H9 (cell line): ENCODE data around the gene GRK3. TPM values are rescaled to one million over a fixed set of nuclear protein-coding genes. Genes with fewer than 3 reads are reported as not detected.

Experiments
- DNase-seq: peaks from one replicate; pipeline ENCODE4 v3.0.0-alpha.2; 2017
- H2AFZ ChIP-seq: one replicate; pipeline ENCODE4 v1.6.1; 2013; ENCODE audit warnings: mild to moderate bottlenecking, low read length, control low read depth, moderate library complexity
- H2AK5ac ChIP-seq: 2 replicates; pipeline ENCODE4 v1.6.1; 2013; ENCODE audit warnings: low read length, control low read depth, mixed read lengths; ENCODE audit not compliant: insufficient read length
- H2BK120ac ChIP-seq: one replicate; pipeline ENCODE4 v1.6.1; 2013; ENCODE audit warnings: low read depth, mild to moderate bottlenecking, low read length, control low read depth, inconsistent platforms; ENCODE audit not compliant: poor library complexity, severe bottlenecking
- H2BK12ac ChIP-seq: 2 replicates; pipeline ENCODE4 v1.6.1; 2013; ENCODE audit warnings: low read length, control low read depth, mixed read lengths, low read depth; ENCODE audit not compliant: insufficient read length
- H2BK15ac ChIP-seq: 2 replicates; pipeline ENCODE4 v1.6.1; 2013; ENCODE audit warnings: low read depth, low read length, control low read depth
- H2BK20ac ChIP-seq: one replicate; pipeline ENCODE4 v1.6.1; 2013; ENCODE audit warnings: low read depth, mild to moderate bottlenecking, low read length, control low read depth, inconsistent platforms; ENCODE audit not compliant: poor library complexity, severe bottlenecking
- H2BK5ac ChIP-seq: 2 replicates; pipeline ENCODE4 v1.6.1; 2013; ENCODE audit warnings: low read length, control low read depth, mixed read lengths; ENCODE audit not compliant: insufficient read length
- H3K14ac ChIP-seq: 2 replicates; pipeline ENCODE4 v1.6.1; 2013; ENCODE audit warnings: low read length, control low read depth; ENCODE audit not compliant: insufficient read depth
- H3K18ac ChIP-seq: 2 replicates; pipeline ENCODE4 v1.6.1; 2013; ENCODE audit warnings: low read depth, mild to moderate bottlenecking, mixed read lengths, low read length, control low read depth; ENCODE audit not compliant: insufficient read length
- H3K23ac ChIP-seq: 2 replicates; pipeline ENCODE4 v1.6.1; 2013; ENCODE audit warnings: low read length, control low read depth, mixed read lengths, low read depth; ENCODE audit not compliant: insufficient read length
- H3K23me2 ChIP-seq: 2 replicates; pipeline ENCODE4 v1.6.1; 2013; ENCODE audit warnings: low read depth, mild to moderate bottlenecking, mixed read lengths, low read length, control low read depth; ENCODE audit not compliant: insufficient read length, poor library complexity, severe bottlenecking
- H3K27ac ChIP-seq: 2 replicates; pipeline ENCODE4 v1.5.1; 2013; ENCODE audit warnings: low read length, control low read depth, mixed read lengths, low read depth; ENCODE audit not compliant: insufficient read length
- H3K27me3 ChIP-seq: 2 replicates; pipeline ENCODE4 v1.6.1; 2013; ENCODE audit warnings: low read length, control low read depth, inconsistent platforms; ENCODE audit not compliant: insufficient read depth
- H3K4ac ChIP-seq: 2 replicates; pipeline ENCODE4 v1.6.1; 2013; ENCODE audit warnings: low read depth, mild to moderate bottlenecking, control low read depth, inconsistent platforms, low read length, moderate library complexity
- H3K4me1 ChIP-seq: 2 replicates; pipeline ENCODE4 v1.6.1; 2013; ENCODE audit warnings: low read length, control low read depth, inconsistent platforms; ENCODE audit not compliant: insufficient read depth
- H3K4me2 ChIP-seq: 2 replicates; pipeline ENCODE4 v1.6.1; 2013; ENCODE audit warnings: low read length, control low read depth, mixed read lengths; ENCODE audit not compliant: insufficient read length, insufficient read depth
- H3K56ac ChIP-seq: 2 replicates; pipeline ENCODE4 v1.6.1; 2013; ENCODE audit warnings: low read depth, mild to moderate bottlenecking, mixed read lengths, low read length, control low read depth; ENCODE audit not compliant: insufficient read length
- H3K79me1 ChIP-seq: 2 replicates; pipeline ENCODE4 v1.6.1; 2013; ENCODE audit warnings: low read depth, mild to moderate bottlenecking, moderate library complexity, low read length, control low read depth, inconsistent platforms; ENCODE audit not compliant: insufficient read depth, poor library complexity, severe bottlenecking
- H3K79me2 ChIP-seq: 2 replicates; pipeline ENCODE4 v1.6.1; 2013; ENCODE audit warnings: low read length, control low read depth, inconsistent platforms; ENCODE audit not compliant: insufficient read depth
- H3K9ac ChIP-seq: 2 replicates; pipeline ENCODE4 v1.6.1; 2013; ENCODE audit warnings: low read length, control low read depth, mixed read lengths; ENCODE audit not compliant: insufficient read length; ENCODE audit errors: extremely low read depth
- H3K9me3 ChIP-seq: one replicate; pipeline ENCODE4 v1.6.1; 2013; ENCODE audit warnings: low read depth, low read length, inconsistent platforms; ENCODE audit not compliant: control insufficient read depth
- H3T11ph ChIP-seq: one replicate; pipeline ENCODE4 v1.6.1; 2013; ENCODE audit warnings: mild to moderate bottlenecking, low read length, control low read depth, inconsistent platforms
- H4K20me1 ChIP-seq: one replicate; pipeline ENCODE4 v1.6.1; 2013; ENCODE audit not compliant: control insufficient read depth, insufficient read length, insufficient read depth
- H4K5ac ChIP-seq: 2 replicates; pipeline ENCODE4 v1.6.1; 2013; ENCODE audit warnings: low read depth, mild to moderate bottlenecking, mixed read lengths, low read length, control low read depth; ENCODE audit not compliant: insufficient read length
- H4K8ac ChIP-seq: replicated peaks from 2 replicates; pipeline ENCODE4 v1.6.1; 2013; ENCODE audit warnings: low read length, control low read depth, mixed read lengths, low read depth; ENCODE audit not compliant: insufficient read length
- H4K91ac ChIP-seq: 2 replicates; pipeline ENCODE4 v1.6.1; 2013; ENCODE audit warnings: low read depth, mild to moderate bottlenecking, moderate library complexity, mixed read lengths, low read length, control low read depth; ENCODE audit not compliant: insufficient read length
- H3K27ac Mint-ChIP-seq, 3 experiments: 2 replicates in 2 of 3; 3 replicates in 1 of 3; pipeline ENCODE4 v1.8.0; 2020 to 2021; ENCODE audit warnings: mixed read lengths in 3 of 3, mild to moderate bottlenecking in 1 of 3, moderate library complexity in 1 of 3
- H3K27me3 Mint-ChIP-seq: 2 replicates; pipeline ENCODE4 v1.8.0; 2021; ENCODE audit warnings: low read depth, mild to moderate bottlenecking, moderate library complexity, mixed read lengths
- H3K36me3 Mint-ChIP-seq, 3 experiments: 2 replicates in 2 of 3; 3 replicates in 1 of 3; pipeline ENCODE4 v1.8.0; 2020 to 2021; ENCODE audit warnings: low read depth in 3 of 3, mixed read lengths in 3 of 3; ENCODE audit not compliant: insufficient read depth in 1 of 3
- H3K4me1 Mint-ChIP-seq, 2 experiments: 2 replicates each; pipeline ENCODE4 v1.8.0; 2020; ENCODE audit warnings: mixed read lengths in 2 of 2
- H3K4me3 Mint-ChIP-seq, 2 experiments: 2 replicates in 1 of 2; 3 replicates in 1 of 2; pipeline ENCODE4 v1.8.0; 2020 to 2021; ENCODE audit warnings: mild to moderate bottlenecking in 2 of 2, mixed read lengths in 2 of 2, moderate library complexity in 1 of 2
- H3K9me3 Mint-ChIP-seq, 2 experiments: 2 replicates in 1 of 2; 3 replicates in 1 of 2; pipeline ENCODE4 v1.8.0; 2020; ENCODE audit warnings: mild to moderate bottlenecking in 2 of 2, mixed read lengths in 2 of 2, moderate library complexity in 1 of 2
- CTCF ChIP-seq: fragments of 200-600 bp; sonication (generic); conservative IDR thresholded peaks from 3 replicates; pipeline ENCODE4 v1.8.0; 2021; ENCODE audit warnings: antibody characterized with exemption, mild to moderate bottlenecking
- WGBS: extraction: QIAGEN DNeasy Blood & Tissue Kit; methylation state at CpG from one replicate; pipeline ENCODE4 v1.1.7; 2013; ENCODE audit warnings: missing lambda C conversion rate, low lambda C conversion rate, mixed read lengths; ENCODE audit not compliant: insufficient read length; ENCODE audit errors: extremely low coverage; 5-methylcytosine and 5-hydroxymethylcytosine counted together
- total RNA-seq: library from RNA; stranded (reverse); gene quantifications from 2 replicates; pipeline ENCODE4 v1.2.1, GENCODE V29; 2021

Gene GRK3
- total RNA-seq, 1 experiment from 2014 or later: 23.9 TPM

- no CpG with 5 or more reads among the region's 2 CpGs for WGBS
- H2BK12ac ChIP-seq: no peak overlapping the region
- H4K8ac ChIP-seq: no peak overlapping the region
- H3K56ac ChIP-seq: no peak overlapping the region
- no peak overlapping the region for H3T11ph ChIP-seq
- no peaks in the 10 kb centered on the region for H4K20me1 ChIP-seq
- no peaks in the 10 kb centered on the region for H3K27me3 Mint-ChIP-seq
- no peak overlapping the region for H2BK5ac ChIP-seq
- H3K9me3 ChIP-seq: no peaks in the 10 kb centered on the region
- H2AFZ ChIP-seq: no peak overlapping the region
- H3K79me1 ChIP-seq: no peaks in the 10 kb centered on the region
- H3K23ac ChIP-seq: no peak overlapping the region
- no peaks in the 10 kb centered on the region; the same call in 1 of the 2 replicates for H3K4me1 ChIP-seq
- no peak overlapping the region for H4K5ac ChIP-seq
- H3K23me2 ChIP-seq: no peaks in the 10 kb centered on the region
- H3K9me3 Mint-ChIP-seq: peaks cover 0 to 11% of the 10 kb centered on the region in 2 experiments; a peak in 3 of 5 replicates
- no peak overlapping the region for H3K4ac ChIP-seq
- no peak overlapping the region for H4K91ac ChIP-seq
- no peak for TF ChIP-seq CTCF
- H3K4me2 ChIP-seq: no peak overlapping the region
- H3K79me2 ChIP-seq: no peaks in the 10 kb centered on the region
- H3K14ac ChIP-seq: no peak overlapping the region
- H2BK120ac ChIP-seq: no peak overlapping the region
- no peak overlapping the region for H3K9ac ChIP-seq
- no peak overlapping the region for H2BK15ac ChIP-seq
- peaks cover 16 to 32% (median 19%) of the 10 kb centered on the region in 3 experiments for H3K36me3 Mint-ChIP-seq
- H3K27ac ChIP-seq: no peak overlapping the region
- H3K18ac ChIP-seq: no peak overlapping the region
- no peak overlapping the region for H3K4me3 Mint-ChIP-seq
- no peaks in the 10 kb centered on the region for H3K27me3 ChIP-seq
- peaks cover 23 to 29% of the 10 kb centered on the region in 2 experiments for H3K4me1 Mint-ChIP-seq
- H3K27ac Mint-ChIP-seq: peak overlapping the region in 2 of 3 experiments; percentile 2 to 5; a peak in 3 of 7 replicates
- no peak for DNase-seq
- peak overlapping the region; percentile 33 for H2AK5ac ChIP-seq
- no peak overlapping the region for H2BK20ac ChIP-seq
Observed at GRCh38 chr22:25641650-25642049, 77.2 kb downstream of the GRK3 start.
